ENCODE results near the gene IMPG2. TPM values are rescaled to one million over a fixed set of nuclear protein-coding genes. Genes with fewer than 3 reads are reported as not detected.
"Not testable (repeated sequence)": the region's sequence is repeated elsewhere in the genome, so short reads cannot be mapped to it uniquely, and the experiment has no call there.

IMPG2 gene
- total RNA-seq, 6 donors from 2014 or later: 0.11 to 1.0 (median 0.20) TPM; not detected in 1

GRCh38 chr3:101311676-101312075 lies 8.7 kb downstream of the IMPG2 start:
- no peak overlapping the region for H3K4me3 ChIP-seq
- 88% methylated on average over 2 of the region's 2 CpGs for WGBS, 2 donors
- ATAC-seq (ENCODE audit: low FRiP score in 2 of 2) (no peak), DNase-seq (no peak)
- H3K9me3 ChIP-seq: peaks cover 3 to 22% (median 13%) of the 10 kb centered on the region in 4 donors
- no peaks in the 10 kb centered on the region for H3K36me3 ChIP-seq
- H3K4me1 ChIP-seq: no peaks in the 10 kb centered on the region
- H3K27me3 ChIP-seq: no peaks in the 10 kb centered on the region
- no peak overlapping the region for H3K27ac ChIP-seq
- no peak for TF ChIP-seq CTCF (IDR thresholded peaks at IDR 0.05)
- no peak for TF ChIP-seq POLR2A (IDR thresholded peaks at IDR 0.05)
- TF ChIP-seq EP300 (IDR thresholded peaks at IDR 0.05): no peak
- no peak for TF ChIP-seq POLR2AphosphoS5 (IDR thresholded peaks at IDR 0.05)

GRCh38 chr3:101310978-101311375 lies 9.4 kb downstream of the IMPG2 start:
- TF ChIP-seq POLR2AphosphoS5 (IDR thresholded peaks at IDR 0.05): no peak
- no peak for TF ChIP-seq POLR2A (IDR thresholded peaks at IDR 0.05)
- no peak for TF ChIP-seq CTCF (IDR thresholded peaks at IDR 0.05)
- TF ChIP-seq EP300 (IDR thresholded peaks at IDR 0.05): no peak
- Histone ChIP-seq H3K27me3 (no peaks in the 10 kb centered on the region), H3K36me3 (no peaks in the 10 kb centered on the region), H3K9me3 (peaks cover 3 to 22% (median 13%) of the 10 kb centered on the region in 4 donors), H3K4me3 (no peak overlapping the region), H3K4me1 (no peaks in the 10 kb centered on the region), H3K27ac (no peak overlapping the region)
- ATAC-seq (ENCODE audit: low FRiP score in 2 of 2): no peak
- no peak for DNase-seq

GRCh38 chr3:101308147-101308772 lies 12.1 kb downstream of the IMPG2 start:
- not testable (repeated sequence) for H3K4me3 ChIP-seq; H3K4me1 ChIP-seq; H3K36me3 ChIP-seq; H3K27me3 ChIP-seq; ATAC-seq (ENCODE audit: low FRiP score in 2 of 2); H3K27ac ChIP-seq; DNase-seq
- peaks cover 3 to 22% (median 13%) of the 10 kb centered on the region in 4 donors for H3K9me3 ChIP-seq

- no peak for TF ChIP-seq EP300 (IDR thresholded peaks at IDR 0.05)
- TF ChIP-seq POLR2A (IDR thresholded peaks at IDR 0.05): no peak
- TF ChIP-seq POLR2AphosphoS5 (IDR thresholded peaks at IDR 0.05): no peak
- no peak for TF ChIP-seq CTCF (IDR thresholded peaks at IDR 0.05)
- H3K27me3 ChIP-seq: no peaks in the 10 kb centered on the region
- H3K4me3 ChIP-seq: no peak overlapping the region
These were observed 16.5 kb downstream of the IMPG2 start for GRCh38 chr3:101303836-101304235.

GRCh38 chr3:101303089-101303731 lies 17.2 kb downstream of the IMPG2 start:
- Histone ChIP-seq H3K9me3 (peaks cover 0 to 10% (median 5%) of the 10 kb centered on the region in 4 donors), H3K4me3 (no peak overlapping the region), H3K27me3 (no peaks in the 10 kb centered on the region), H3K4me1 (no peaks in the 10 kb centered on the region), H3K36me3 (no peaks in the 10 kb centered on the region), H3K27ac (no peak overlapping the region)
- no peak for ATAC-seq (ENCODE audit: low FRiP score in 2 of 2)
- WGBS, 2 donors: 48 to 51% methylated on average over 5 of the region's 5 CpGs
- TF ChIP-seq POLR2AphosphoS5 (IDR thresholded peaks at IDR 0.05) (no peak), POLR2A (IDR thresholded peaks at IDR 0.05) (no peak)
- no peak for DNase-seq

More at GRCh38 chr3:101303836-101304235, 16.5 kb downstream of the IMPG2 start:
- DNase-seq (no peak), ATAC-seq (ENCODE audit: low FRiP score in 2 of 2) (no peak)
- no peaks in the 10 kb centered on the region for H3K36me3 ChIP-seq
- H3K4me1 ChIP-seq: no peaks in the 10 kb centered on the region
- no peak overlapping the region for H3K27ac ChIP-seq
- H3K9me3 ChIP-seq: peaks cover 3 to 17% (median 11%) of the 10 kb centered on the region in 4 donors

- 85% methylated on average over 8 of the region's 8 CpGs; no CpG with 5 or more reads in 1 of the 2 donors for WGBS, 2 donors
- H3K27ac ChIP-seq: no peak overlapping the region
- no peak overlapping the region for H3K4me3 ChIP-seq
- ATAC-seq (ENCODE audit: low FRiP score in 2 of 2) (no peak), DNase-seq (peak in 1 of 2 donors; percentile 40)
- H3K4me1 ChIP-seq: no peaks in the 10 kb centered on the region
- no peaks in the 10 kb centered on the region for H3K36me3 ChIP-seq
- TF ChIP-seq POLR2A (IDR thresholded peaks at IDR 0.05) (no peak), POLR2AphosphoS5 (IDR thresholded peaks at IDR 0.05) (no peak), CTCF (IDR thresholded peaks at IDR 0.05) (no peak), EP300 (IDR thresholded peaks at IDR 0.05) (no peak)
- H3K9me3 ChIP-seq: no peaks in the 10 kb centered on the region
- H3K27me3 ChIP-seq: no peaks in the 10 kb centered on the region
These were observed 20.3 kb downstream of the IMPG2 start for GRCh38 chr3:101300073-101300472.

Measured in upper lobe of left lung (tissue), 6 donors.